Germinal center (tissue), 1 donor: ENCODE measurements around the gene KCNB1.

ENCODE experiments used
- DNase-seq: peaks from one replicate; pipeline ENCODE4 v3.0.0; 2012; ENCODE audit warnings: mixed read lengths, low spot score

KCNB1 gene

DNA sequence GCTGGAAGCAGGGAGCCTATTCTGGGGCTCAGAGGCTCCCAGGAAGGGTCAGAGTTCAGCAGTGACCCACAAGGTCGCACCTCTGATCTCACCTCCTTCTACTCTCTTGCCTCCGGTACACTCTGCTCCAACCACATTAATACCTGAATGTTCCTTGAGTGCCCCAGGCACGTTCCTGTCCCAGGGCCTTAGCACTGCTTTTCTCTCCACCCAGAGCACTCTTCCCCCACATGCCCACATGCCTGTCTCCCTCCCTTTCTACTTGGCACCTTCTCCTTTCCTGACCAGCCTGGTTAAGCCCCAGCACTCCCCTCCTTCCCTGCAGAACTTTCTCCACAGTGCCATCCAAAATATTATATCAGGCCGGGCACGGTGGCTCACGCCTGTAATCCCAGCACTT is 13.4 kb downstream of the KCNB1 start:
- no peak for DNase-seq

DNA sequence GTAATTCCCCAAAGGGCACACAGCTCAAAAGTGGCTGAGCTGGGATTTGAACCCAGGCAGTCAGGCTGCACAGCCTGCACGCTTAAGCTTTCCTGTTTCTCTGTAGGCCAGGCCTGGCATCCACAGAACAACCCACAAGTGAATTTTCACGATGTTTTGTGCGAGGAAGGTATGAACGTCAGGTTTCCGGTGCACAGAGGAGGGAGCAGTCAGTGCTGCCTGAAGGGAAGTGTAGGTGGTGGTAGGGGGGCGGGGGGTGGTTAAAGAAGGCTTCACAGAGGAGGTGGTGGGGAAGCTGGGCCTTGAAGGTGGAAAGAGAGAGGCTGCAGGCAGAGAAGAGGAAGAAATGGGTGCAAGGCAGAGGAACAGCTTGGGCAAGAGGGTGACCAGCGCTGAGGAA is 14.1 kb downstream of the KCNB1 start:
- DNase-seq, result no peak

DNA sequence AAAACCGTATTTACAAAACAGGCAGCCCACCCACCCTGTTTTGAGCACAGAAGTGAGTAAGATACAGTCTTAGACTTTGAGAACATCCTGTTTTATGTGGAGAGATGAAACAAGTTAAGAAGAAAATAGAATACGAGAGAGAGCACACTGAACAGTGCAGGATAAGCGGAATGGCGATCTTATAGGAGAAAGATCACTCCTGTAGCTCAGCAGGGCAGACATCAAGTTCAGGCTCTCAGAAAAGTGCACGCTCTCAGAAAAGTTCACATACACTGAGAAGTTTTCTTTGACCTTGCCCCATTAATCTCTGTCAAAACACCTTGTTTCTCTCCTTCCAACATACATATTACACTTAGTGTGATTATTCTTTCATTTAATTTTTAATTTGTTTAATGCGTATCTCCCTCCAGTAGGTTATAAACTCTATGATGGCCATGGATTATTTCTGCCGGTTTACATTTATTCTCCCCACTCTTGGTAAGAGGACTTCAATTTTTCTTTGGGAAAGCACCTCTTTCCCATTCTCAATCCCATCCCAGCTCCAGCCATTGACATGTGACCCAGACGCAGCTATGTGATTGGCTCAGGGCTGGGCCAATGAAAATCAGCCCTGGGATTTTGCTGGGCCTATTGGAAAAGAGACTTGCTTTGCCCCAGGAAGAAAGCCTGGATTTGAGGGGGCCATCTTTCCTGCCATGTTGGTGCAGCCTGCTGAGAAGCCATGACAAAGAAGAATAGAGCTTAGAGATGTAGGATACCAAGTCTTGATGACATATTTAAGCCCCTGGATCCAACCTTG is 16.2 kb downstream of the KCNB1 start:
- no peak for DNase-seq

DNA sequence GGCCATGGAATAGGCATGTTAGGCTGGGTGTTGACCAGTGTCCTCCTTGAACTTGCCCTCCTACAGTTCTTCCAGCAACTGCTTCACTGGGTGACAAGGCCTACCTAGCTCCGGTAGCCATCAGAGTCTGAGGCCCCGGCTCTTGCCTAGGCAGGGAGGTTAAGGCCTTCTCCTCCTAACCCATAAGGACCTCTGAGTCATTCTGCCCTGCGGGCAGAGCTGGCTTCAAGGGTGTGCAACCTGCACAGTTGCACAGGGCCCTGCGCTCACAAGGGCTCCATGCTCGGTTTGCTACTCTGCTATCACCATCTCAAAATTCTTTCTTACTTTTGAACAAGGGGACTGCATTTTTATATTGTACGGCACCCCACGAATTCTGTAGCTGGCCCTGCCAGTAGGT is 17.9 kb downstream of the KCNB1 start:
- no peak for DNase-seq

DNA sequence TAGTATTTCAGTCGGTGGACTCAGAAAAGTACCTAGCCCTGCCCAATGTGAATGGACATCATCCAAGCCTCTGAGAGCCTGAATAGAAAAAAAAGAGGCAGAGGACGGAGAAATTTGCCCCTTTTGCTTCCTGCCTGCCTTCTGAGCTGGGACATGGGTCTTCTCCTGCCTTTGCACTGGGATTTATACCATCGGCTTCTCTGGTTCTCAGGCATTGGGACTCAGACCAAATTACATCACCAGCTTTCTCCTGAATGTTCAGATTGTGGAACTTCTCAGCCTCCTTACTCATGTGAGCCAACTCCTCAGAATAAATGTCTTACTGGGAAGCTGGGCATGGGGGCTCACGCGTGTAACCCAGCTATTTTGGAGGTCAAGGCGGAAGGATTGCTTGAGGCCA is 19.8 kb downstream of the KCNB1 start:
- no peak for DNase-seq

DNA sequence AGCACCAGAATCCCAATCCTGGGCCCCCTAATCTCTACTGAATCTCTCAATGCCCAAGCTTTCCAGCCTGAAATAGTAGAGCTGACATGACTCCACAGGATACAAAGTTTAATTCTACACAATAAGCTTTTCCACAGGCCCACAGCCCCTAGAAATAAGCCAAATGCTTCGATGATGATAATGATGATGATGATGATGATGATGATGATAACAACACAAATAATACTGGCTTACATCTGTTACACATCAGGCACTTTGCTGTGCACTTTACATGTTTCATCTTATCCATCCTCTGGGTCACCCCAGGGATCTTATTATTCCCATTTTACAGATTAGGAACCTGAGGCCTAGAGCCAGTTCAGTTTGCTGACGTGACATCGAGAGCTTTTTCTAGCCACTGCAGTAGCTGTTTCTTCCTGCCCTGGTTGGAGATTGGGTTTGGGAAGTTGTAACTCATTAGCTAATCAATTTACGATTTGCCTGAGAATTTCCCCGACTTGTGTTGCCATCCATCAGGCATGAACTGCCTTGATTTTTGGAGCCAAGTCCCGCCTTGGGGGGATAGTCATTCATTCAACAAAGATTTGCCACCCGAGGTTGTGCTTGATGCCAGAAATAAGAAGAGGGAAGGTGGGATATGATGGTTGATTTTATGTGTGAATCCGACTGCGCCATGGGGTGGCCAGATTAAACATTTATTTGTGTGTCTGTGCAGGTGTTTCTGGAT is 20.4 kb downstream of the KCNB1 start:
- DNase-seq, result no peak

DNA sequence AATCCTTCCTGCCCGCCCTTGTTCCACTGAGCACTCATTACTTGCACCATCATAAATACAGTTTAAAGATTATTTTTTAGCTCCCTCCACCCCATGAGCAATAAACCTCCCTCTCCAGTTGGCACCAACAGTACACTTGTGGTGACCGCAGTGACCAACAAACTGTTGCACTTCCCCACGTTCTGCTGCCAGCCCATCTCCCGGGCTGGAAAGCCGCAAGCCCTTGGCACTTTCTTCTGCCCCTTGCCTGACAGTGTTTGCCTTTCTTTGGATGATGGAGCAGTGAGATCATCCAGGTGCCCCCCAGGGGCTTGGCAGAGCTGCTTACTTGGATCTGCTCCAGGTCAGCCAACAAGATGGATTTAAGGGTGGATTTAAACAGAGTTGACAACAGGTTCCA is 21.6 kb downstream of the KCNB1 start:
- DNase-seq, result no peak

DNA sequence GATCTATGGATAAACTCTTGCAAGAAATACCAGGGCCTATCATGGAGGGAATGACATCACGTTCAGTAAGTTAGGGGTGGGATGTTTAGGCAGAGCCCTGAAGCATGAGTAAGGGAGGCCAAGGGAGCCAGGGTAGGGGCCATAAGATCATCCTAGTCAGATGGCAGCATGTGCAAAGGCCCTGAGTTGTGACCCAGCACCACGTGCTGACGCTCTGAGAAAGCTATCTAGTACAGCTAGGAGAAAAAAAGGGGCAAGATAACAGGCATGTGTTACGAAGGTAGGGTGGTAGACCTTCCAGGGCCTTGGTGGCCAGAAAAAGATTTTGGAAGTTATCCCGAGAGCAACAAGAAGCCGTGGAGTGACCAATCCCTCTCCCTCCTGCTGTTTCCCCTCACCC is 22.3 kb downstream of the KCNB1 start:
- DNase-seq, result no peak

DNA sequence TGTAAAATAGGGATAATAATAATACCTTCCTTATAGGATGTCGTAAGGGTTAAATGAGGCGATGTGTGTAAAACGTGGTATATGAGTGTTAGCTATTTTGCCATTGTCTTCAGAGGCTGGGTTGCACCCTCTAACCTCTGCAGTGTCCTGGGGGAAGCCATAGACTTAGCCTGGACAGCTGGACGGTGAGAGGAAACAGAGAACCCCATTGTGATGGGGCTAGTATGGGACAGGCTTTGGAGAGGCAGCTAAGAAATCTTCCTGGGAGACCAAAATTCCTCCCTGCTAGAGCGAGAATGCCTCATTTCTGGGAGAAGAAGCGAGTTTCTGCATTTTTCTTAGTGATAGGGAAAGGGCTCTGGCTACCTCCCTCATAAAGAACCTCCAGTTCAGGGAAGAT is 22.8 kb downstream of the KCNB1 start:
- no peak for DNase-seq

DNA sequence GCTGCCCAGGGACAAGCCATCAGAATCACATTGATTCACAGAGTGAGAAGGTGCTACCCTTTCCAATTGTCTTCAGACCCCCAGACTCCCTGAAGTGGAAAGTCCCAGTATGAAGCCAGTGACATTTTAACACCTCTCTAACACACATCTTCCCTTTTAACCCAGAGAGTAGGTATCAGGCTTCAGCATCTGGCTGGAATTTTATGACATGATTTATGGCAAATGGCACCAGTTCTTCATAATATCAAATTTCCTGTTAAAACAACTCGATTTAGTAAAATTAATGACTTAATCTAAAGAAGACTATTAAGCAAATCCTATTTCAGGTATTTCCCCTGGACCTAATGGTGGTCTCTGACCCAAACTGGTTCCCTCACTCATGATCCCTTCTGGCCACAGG is 25.0 kb downstream of the KCNB1 start:
- no peak for DNase-seq

DNA sequence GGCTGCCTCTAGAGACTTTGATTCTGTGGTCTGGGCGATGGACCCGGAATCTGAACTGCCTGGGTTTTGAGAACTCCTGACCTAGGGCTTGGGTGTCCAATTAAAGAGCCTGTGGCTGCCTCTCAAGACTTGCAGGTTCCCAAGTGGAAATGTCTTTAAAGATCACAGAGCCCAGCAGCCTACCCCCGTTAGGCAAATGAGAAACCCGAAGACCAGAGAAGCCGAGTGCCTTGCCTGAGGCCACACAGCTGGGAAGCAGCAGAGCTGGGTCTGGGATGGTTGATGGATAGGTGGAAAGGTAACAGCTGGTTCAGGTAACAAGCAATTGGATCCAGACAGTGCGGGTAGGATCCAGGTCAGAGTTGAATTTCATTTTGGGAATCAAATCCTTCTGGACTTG is 25.8 kb downstream of the KCNB1 start:
- DNase-seq, result no peak

DNA sequence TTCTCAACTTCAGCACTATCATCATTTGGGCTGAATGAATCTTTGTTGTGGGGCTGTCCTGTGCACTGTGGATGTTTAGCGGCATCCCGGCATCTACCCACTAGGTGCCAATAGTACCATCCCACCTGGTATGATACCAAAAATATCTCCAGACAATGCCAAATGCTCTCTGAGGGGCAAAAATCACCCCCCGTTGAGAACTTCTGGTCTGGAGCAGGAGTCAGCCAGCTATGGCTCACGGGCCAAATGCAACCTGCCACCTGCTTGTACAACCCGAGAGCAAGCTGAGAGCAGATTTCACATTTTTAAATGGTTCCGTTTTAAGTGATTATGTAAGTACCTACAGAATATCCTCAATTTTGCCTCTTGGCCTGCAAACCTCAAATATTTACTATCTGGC is 26.8 kb downstream of the KCNB1 start:
- DNase-seq, result no peak

DNA sequence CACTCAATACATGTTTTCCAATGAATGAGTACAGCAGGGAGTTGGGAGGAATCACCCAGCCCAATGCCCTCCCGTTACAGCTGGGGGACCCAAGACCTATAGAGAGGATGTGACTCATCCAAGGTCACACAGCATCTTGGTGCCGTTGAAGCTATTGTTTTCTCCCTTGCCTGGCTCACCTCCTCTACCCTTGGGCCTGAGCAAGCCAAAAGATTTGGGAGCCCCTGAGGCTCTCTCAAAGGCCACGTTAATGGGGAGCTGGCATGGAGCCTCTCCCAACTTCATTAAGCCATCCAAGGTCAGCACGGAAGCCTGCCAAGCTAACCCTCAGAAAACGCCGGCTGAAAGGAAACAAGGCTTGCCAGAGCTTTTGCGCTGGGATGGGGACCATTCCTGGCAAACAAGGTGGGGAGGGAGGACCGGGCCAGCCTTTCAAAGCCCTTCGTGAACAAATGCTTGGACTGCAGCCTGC is 30.4 kb downstream of the KCNB1 start:
- no peak for DNase-seq

DNA sequence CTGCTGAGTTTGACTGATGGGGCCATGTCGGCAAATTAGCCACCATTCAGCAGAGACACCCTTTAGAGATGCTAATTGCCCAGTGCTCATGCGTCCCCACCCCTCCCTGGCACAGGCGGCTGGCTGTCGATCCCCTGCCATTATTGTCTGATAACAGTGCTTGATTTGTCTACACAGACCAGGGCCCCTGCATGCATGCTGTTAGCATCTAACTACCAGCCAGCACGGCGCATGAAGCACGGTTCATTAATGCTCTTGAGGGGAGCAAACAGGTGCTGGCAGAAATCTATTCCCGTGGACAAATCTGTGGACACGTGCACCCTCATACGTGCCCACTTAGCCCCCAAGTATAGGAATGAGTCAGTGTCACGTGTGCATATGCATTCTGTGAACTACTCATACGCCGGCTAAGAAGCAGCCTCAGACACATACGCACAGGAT is 32.2 kb downstream of the KCNB1 start:
- DNase-seq, result no peak

DNA sequence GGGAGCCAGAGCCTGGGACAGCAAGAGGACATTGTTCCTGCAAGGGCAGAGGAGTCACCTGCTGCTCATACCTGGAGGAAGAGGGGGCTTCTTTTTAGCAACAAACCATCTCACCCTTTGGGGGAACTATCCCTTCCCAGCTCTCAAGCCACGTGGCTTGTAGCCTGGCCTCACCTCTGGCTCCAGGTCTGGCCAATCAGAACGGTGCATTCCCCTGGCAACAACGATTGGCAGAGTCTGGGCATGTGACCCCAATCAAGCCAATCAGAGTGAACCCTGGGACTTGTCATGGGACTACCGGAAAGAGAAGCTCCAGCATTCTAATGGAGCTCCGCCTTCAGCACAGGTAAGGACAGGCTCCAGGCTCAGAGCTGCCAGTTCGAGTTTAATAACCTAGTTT is 33.6 kb downstream of the KCNB1 start:
- DNase-seq, result no peak

DNA sequence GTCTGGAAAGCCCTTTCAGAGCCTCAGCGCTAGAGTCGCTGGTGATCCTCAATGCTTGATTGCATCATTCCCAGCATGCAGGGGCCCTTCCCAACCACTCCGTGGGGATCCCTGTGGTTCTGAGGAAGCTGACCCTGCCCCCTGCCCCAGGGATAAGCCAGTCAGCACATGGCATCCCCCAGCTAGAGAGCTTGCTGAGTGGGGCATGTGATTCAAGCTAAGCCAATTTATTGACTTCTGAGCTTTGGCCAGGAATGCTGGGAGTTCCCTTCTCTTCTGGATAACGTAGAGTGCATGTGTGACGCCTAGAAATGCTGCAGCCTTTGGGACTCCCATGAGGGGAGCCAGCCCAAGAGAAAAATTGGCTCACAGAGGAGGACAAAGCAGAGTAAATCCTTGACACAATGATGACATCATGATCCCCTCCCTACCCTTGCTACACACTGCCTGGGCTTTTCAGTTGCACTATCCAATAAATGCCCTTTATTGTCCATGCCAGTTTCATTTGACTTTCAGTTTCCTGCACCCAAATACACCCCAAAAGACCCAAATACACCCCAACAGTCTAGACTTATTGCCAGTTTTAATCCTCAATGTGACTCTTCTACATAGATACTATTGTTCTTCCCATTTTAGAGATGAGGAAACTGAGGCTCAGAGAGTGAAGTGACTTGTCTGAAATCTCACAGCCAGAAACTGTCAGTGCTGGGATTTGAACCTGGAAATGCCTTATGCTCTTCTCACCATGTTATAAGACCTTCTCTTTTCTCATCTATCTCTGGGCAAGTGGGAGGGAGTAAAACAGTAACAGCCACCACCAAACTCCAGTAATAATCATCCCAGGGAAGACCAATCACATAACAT is 34.3 kb downstream of the KCNB1 start:
- DNase-seq, result no peak

DNA sequence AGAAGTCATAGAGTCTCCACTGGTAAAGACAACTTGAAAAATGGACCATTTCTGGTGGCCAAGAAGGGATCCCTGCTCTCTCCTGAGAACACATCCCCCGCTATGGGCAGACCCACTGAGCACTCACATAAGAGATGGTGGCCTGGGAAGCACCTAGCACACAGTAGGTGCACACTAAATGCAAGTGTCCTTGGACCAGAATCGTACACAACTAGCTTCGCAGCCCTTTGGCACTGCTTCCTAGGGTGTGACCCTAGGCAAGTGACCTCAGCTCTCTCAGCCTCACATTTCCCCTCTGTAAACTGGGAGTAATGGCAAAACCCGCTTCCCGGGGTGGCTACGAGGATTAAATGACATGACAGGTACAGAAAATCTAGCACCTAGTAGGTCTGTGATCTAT is 35.1 kb downstream of the KCNB1 start:
- no peak for DNase-seq

DNA sequence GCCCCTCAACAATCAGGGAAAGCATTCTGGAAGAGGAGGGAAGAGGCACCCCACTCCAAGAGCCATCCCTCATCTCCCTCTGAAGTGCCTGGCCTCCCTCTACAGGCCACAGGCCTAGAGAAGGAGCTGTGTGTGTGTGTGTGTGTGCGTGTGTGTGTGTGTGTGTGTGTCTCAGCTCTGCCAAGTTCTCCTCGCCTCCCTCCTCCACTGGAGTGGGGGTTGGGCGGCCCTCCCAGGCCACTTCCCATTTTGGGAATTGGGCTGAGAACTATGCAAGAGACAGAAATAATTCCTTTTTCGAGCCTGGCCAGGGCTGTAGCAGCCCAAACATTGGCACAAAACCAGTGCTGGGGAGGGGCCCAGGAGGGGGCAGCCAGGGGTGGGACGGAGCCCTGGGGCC is 35.7 kb downstream of the KCNB1 start:
- no peak for DNase-seq

DNA sequence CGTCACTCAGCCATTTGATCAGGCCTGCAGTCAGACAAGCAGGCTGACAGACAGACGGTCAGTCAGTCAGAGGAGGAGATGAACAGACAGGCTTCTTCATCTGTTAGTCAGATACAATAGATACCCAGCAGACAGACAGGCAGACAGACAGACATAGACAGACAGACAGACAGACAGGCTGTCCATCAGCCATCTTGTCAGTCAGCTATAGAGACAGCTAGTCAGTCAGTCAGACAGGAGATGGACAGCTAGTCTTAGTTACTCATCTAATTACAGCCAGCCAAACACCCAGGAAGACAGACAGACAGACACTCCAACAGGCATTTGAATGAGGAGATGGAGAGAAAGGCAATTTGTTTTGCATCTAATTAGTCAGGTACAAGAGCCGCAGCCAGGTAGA is 36.4 kb downstream of the KCNB1 start:
- DNase-seq, result no peak

DNA sequence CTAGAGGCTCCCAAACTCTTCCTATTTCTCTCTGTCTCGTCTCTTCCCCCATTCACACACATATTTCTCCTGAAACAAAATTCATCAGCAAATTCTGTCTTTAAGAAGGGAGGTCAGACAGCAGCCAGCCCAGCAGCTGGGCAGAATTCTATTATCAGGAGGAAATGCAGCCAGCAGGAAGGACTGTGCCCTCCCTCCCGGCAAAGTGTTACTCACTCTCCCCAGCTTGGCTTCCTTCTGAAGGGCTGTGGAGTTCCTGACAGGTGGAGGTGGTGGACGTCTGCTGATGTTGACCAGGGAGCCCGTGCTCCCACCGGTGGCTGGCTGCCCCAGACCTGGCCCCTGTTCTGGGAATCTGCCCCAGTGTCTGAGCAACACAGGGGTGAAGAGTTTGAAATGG is 37.3 kb downstream of the KCNB1 start:
- no peak for DNase-seq

DNA sequence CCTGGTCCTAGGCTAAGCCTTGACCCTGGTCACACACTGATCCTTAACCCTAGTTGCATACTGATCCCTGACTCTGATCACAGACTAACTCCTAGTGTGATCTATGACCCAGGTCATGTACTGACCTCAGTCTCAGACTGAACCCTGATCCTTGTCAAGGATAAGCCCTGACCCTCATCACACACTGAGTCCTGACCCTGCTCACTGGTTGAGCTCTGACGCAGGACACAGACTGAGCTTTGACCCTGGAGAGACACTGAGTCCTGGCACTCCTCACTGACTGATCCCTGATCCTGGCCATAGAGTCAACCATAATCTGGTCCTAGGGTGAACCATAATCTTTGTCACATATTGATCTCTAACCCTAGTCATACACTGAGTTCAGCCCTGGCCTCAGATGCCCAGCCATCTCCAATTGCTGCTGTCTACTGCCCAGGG is 37.9 kb downstream of the KCNB1 start:
- DNase-seq, result no peak

DNA sequence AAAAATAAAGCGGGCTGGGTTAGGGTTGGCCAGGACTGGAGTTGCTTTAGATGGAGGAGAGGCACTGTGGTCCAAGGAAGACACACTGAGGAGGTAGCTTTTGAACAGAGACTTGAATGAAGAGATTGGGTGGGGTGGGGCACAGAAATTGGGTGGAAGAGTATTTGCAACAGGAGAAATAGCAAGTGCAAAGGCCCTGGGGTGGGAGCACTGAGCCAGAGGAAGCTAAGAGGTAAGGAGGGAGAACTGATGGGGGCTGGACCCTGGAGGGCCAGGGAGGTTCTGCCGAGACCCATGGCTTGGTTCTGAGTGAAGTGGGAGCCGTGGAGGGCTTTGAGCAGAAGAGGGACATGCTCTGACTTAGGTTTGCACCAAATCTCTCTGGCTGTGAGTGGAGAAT is 45.4 kb downstream of the KCNB1 start:
- DNase-seq, result no peak

DNA sequence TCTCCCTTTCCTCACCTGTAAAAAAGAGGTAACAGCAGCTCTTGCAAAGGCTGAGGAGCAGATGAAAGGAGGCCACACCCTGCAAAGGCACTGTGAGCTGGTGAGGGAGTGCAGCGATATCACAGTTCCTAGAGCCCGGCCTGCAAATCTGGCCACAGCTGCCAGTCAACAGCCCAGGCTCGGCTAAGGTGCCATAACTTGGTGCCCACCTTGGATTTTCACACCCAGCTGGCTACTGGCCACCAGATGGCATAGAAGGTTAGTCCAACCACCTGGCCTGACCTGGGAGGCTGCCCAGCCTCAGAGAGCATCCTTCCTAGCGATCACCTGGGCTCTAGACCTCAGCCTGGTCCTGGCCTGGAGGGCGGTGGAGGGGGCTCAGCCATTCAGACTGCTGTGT is 46.8 kb downstream of the KCNB1 start:
- no peak for DNase-seq
